GM23248 (cell line): ENCODE data around the gene ATOSA. TPM values are rescaled to one million over a fixed set of nuclear protein-coding genes. Genes with fewer than 3 reads are reported as not detected.

Experiments
- DNase-seq: peaks from one replicate; pipeline ENCODE4 v3.0.0-alpha.2; 2015
- H2AFZ ChIP-seq: fragments of 200-600 bp; sonication (generic); 2 replicates; pipeline ENCODE4 v1.6.1; 2016; ENCODE audit warnings: antibody characterized with exemption
- H3F3A ChIP-seq: fragments of 200-600 bp; sonication (generic); 2 replicates; pipeline ENCODE4 v1.6.1; 2016; ENCODE audit warnings: mild to moderate bottlenecking, antibody characterized with exemption, mixed run types; ENCODE audit not compliant: insufficient read depth
- H3K27ac ChIP-seq: fragments of 200-600 bp; sonication (generic); 2 replicates; pipeline ENCODE4 v1.5.1; 2016; ENCODE audit warnings: mild to moderate bottlenecking
- H3K27me3 ChIP-seq: fragments of 200-600 bp; sonication (generic); replicated peaks from 2 replicates; pipeline ENCODE4 v1.6.1; 2016; ENCODE audit warnings: mild to moderate bottlenecking; ENCODE audit not compliant: insufficient read depth
- H3K36me3 ChIP-seq: fragments of 200-600 bp; sonication (generic); 2 replicates; pipeline ENCODE4 v1.6.1; 2016; ENCODE audit warnings: low read depth, mild to moderate bottlenecking
- H3K4me1 ChIP-seq: fragments of 200-600 bp; sonication (generic); 2 replicates; pipeline ENCODE4 v1.6.1; 2016; ENCODE audit warnings: mild to moderate bottlenecking; ENCODE audit not compliant: insufficient read depth
- H3K4me2 ChIP-seq: fragments of 200-600 bp; sonication (generic); one replicate; pipeline ENCODE4 v1.6.1; 2016; ENCODE audit warnings: mild to moderate bottlenecking; ENCODE audit not compliant: unreplicated experiment
- H3K4me3 ChIP-seq: fragments of 200-600 bp; sonication (generic); 2 replicates; pipeline ENCODE4 v1.5.1; 2016; ENCODE audit warnings: mild to moderate bottlenecking
- H3K79me2 ChIP-seq: fragments of 200-600 bp; sonication (generic); 2 replicates; pipeline ENCODE4 v1.6.1; 2016; ENCODE audit warnings: mild to moderate bottlenecking; ENCODE audit not compliant: insufficient read depth
- H3K9ac ChIP-seq: fragments of 200-600 bp; sonication (generic); 2 replicates; pipeline ENCODE4 v1.6.1; 2016; ENCODE audit warnings: mild to moderate bottlenecking
- H3K9me2 ChIP-seq: fragments of 200-600 bp; sonication (generic); 2 replicates; pipeline ENCODE4 v1.6.1; 2016; ENCODE audit warnings: mixed run types, mild to moderate bottlenecking, moderate library complexity; ENCODE audit not compliant: insufficient read depth
- H3K9me3 ChIP-seq: fragments of 200-600 bp; sonication (generic); one replicate; pipeline ENCODE4 v1.6.1; 2017; ENCODE audit warnings: low read depth
- H4K20me1 ChIP-seq: fragments of 200-600 bp; sonication (generic); 2 replicates; pipeline ENCODE4 v1.6.0; 2016; ENCODE audit not compliant: insufficient read depth
- EZH2 ChIP-seq: fragments of 200-600 bp; sonication (generic); IDR thresholded peaks from 2 replicates; pipeline ENCODE4 v1.6.1; 2018; ENCODE audit warnings: antibody characterized with exemption, mild to moderate bottlenecking; ENCODE audit not compliant: insufficient read depth, poor library complexity, severe bottlenecking
- EZH2phosphoT487 ChIP-seq: fragments of 200-600 bp; sonication (generic); IDR thresholded peaks from 2 replicates; pipeline ENCODE4 v1.6.1; 2018; ENCODE audit warnings: antibody characterized with exemption, moderate library complexity, mild to moderate bottlenecking, low read depth; ENCODE audit not compliant: insufficient read depth
- WGBS, 2 experiments: methylation state at CpG; one replicate each; pipeline ENCODE4 v1.1.6; 2015 to 2017; ENCODE audit warnings: low lambda C conversion rate in 2 of 2, low coverage in 1 of 2; ENCODE audit errors: missing lambda C conversion rate in 2 of 2; 5-methylcytosine and 5-hydroxymethylcytosine counted together
- in situ Hi-C: fragments of 300-500 bp; cut with MboI; formaldehyde crosslinking; loops from 2 replicates; pipeline ENCODE4 v1.15.0; 2020
- polyA plus RNA-seq: library from polyadenylated mRNA; unstranded; fragments of >200 nt; fragmentation: Nextera tagmentation; extraction: Ambion mirVana; gene quantifications from 2 replicates; pipeline ENCODE4 v1.2.1, GENCODE V29; 2016
- total RNA-seq: library from RNA; depleted of rRNA; stranded (reverse); fragments of >200 nt; shearing (Covaris generic); gene quantifications from 2 replicates; pipeline ENCODE4 v1.2.3, GENCODE V29; 2014

ATOSA gene
- total and polyA plus RNA-seq, 2 experiments from 2014 or later = 6.3 to 11.0 TPM

GRCh38 chr15:52656412-52656811, 22.8 kb downstream of the ATOSA start:
- Histone ChIP-seq H3K9me3 (no peaks in the 10 kb centered on the region), H3K4me3 (no peak overlapping the region), H3K9ac (no peak overlapping the region)

GRCh38 chr15:52653431-52653964, 25.7 kb downstream of the ATOSA start:
- H3K27ac ChIP-seq = peak overlapping the region; percentile 72
- no peak overlapping the region for H2AFZ ChIP-seq
- H3K79me2 ChIP-seq = peaks cover 21% of the 10 kb centered on the region
- H3K36me3 ChIP-seq = peaks cover 17% of the 10 kb centered on the region
- peak overlapping the region; percentile 89 for H3K4me2 ChIP-seq
- H4K20me1 ChIP-seq = no peaks in the 10 kb centered on the region
- no peaks in the 10 kb centered on the region for H3K9me3 ChIP-seq
- no peaks in the 10 kb centered on the region for H3K9me2 ChIP-seq
- H3K27me3 ChIP-seq = no peaks in the 10 kb centered on the region
- H3F3A ChIP-seq = peaks cover 31% of the 10 kb centered on the region
- H3K4me1 ChIP-seq = peaks cover 56% of the 10 kb centered on the region
- H3K4me3 ChIP-seq = no peak overlapping the region
- peak; percentile 75 for DNase-seq
- WGBS, 2 experiments = 85 to 86% methylated on average over 5 of the region's 5 CpGs
- in situ Hi-C loops = no loop called here
- H3K9ac ChIP-seq = peak overlapping the region; percentile 28; the same call in 1 of the 2 replicates
- TF ChIP-seq EZH2 (no peak), EZH2phosphoT487 (no peak)

More at GRCh38 chr15:52656412-52656811, 22.8 kb downstream of the ATOSA start:
- Histone ChIP-seq H3K79me2 (0 out of 2 replicates have a peak, but pooled peaks cover under 1% of the 10 kb centered on the region), H3K4me2 (no peak overlapping the region), H3F3A (peaks cover 39% of the 10 kb centered on the region), H3K27me3 (no peaks in the 10 kb centered on the region), H2AFZ (no peak overlapping the region), H3K36me3 (peaks cover 28% of the 10 kb centered on the region), H3K27ac (no peak overlapping the region), H4K20me1 (no peaks in the 10 kb centered on the region), H3K9me2 (no peaks in the 10 kb centered on the region), H3K4me1 (peaks cover 50% of the 10 kb centered on the region)
- in situ Hi-C loops = no loop called here
- DNase-seq = no peak
- TF ChIP-seq EZH2phosphoT487 = no peak
- TF ChIP-seq EZH2 = no peak

- Histone ChIP-seq H3K4me1 (peaks cover 51% of the 10 kb centered on the region), H3K4me3 (no peak overlapping the region), H3K9me2 (no peaks in the 10 kb centered on the region), H3K9ac (peak overlapping the region; percentile 28; the same call in 1 of the 2 replicates), H3K4me2 (peak overlapping the region; percentile 89), H2AFZ (no peak overlapping the region), H3K27ac (peak overlapping the region; percentile 72), H3K36me3 (peaks cover 17% of the 10 kb centered on the region), H4K20me1 (no peaks in the 10 kb centered on the region), H3F3A (peaks cover 26% of the 10 kb centered on the region), H3K79me2 (peaks cover 21% of the 10 kb centered on the region), H3K27me3 (no peaks in the 10 kb centered on the region), H3K9me3 (no peaks in the 10 kb centered on the region)
- in situ Hi-C loops = no loop called here
- peak; percentile 55 for DNase-seq
- no peak for TF ChIP-seq EZH2phosphoT487
- TF ChIP-seq EZH2 = no peak
- WGBS, 2 experiments = 40 to 48% methylated on average over 5 of the region's 5 CpGs
These were observed 26.2 kb downstream of the ATOSA start for GRCh38 chr15:52652984-52653383.

- peak overlapping the region; percentile 58 for H3K9ac ChIP-seq
- H3K36me3 ChIP-seq = peaks cover 17% of the 10 kb centered on the region
- H2AFZ ChIP-seq = peak overlapping the region; percentile 84
- peak overlapping the region; percentile 61 for H3K4me3 ChIP-seq
- peaks cover 21% of the 10 kb centered on the region for H3F3A ChIP-seq
- peaks cover 21% of the 10 kb centered on the region for H3K79me2 ChIP-seq
- in situ Hi-C loops = no loop called here
- WGBS, 2 experiments = 0 to 6% methylated on average over 1 of the region's 1 CpG
- no peak for DNase-seq
- no peaks in the 10 kb centered on the region for H4K20me1 ChIP-seq
- no peaks in the 10 kb centered on the region for H3K27me3 ChIP-seq
- no peaks in the 10 kb centered on the region for H3K9me3 ChIP-seq
- H3K9me2 ChIP-seq = no peaks in the 10 kb centered on the region
- H3K4me1 ChIP-seq = peaks cover 45% of the 10 kb centered on the region
- peak overlapping the region; percentile 72 for H3K27ac ChIP-seq
- TF ChIP-seq EZH2 = no peak
- no peak for TF ChIP-seq EZH2phosphoT487
- peak overlapping the region; percentile 89 for H3K4me2 ChIP-seq
These were observed 26.9 kb downstream of the ATOSA start for GRCh38 chr15:52652286-52652685.

GRCh38 chr15:52651868-52652267, 27.3 kb downstream of the ATOSA start:
- Histone ChIP-seq H3K9ac (peak overlapping the region; percentile 58), H3K9me3 (no peaks in the 10 kb centered on the region), H2AFZ (peak overlapping the region; percentile 84), H3K27ac (peak overlapping the region; percentile 72), H3K9me2 (no peaks in the 10 kb centered on the region), H3K4me1 (peaks cover 42% of the 10 kb centered on the region), H4K20me1 (no peaks in the 10 kb centered on the region), H3K79me2 (peaks cover 21% of the 10 kb centered on the region), H3F3A (peaks cover 21% of the 10 kb centered on the region), H3K4me2 (peak overlapping the region; percentile 89), H3K36me3 (peaks cover 17% of the 10 kb centered on the region), H3K27me3 (no peaks in the 10 kb centered on the region), H3K4me3 (peak overlapping the region; percentile 61)
- peak; percentile 91 for DNase-seq
- WGBS, 2 experiments = 4 to 9% methylated on average over 8 of the region's 8 CpGs
- no peak for TF ChIP-seq EZH2
- no peak for TF ChIP-seq EZH2phosphoT487
- in situ Hi-C loops = no loop called here
